ENCODE results near the gene KANSL1. TPM values are rescaled to one million over a fixed set of nuclear protein-coding genes. Genes with fewer than 3 reads are reported as not detected.
"Not testable (repeated sequence)": the region's sequence is repeated elsewhere in the genome, so short reads cannot be mapped to it uniquely, and the experiment has no call there.

Gene KANSL1
- total RNA-seq, 1 experiment from 2014 or later, result 83.0 TPM

- intact Hi-C loops (cut with micrococcal nuclease; ENCODE audit: unreplicated experiment), result loop anchor here (1.0 to 10.0 kb wide), 2 partner anchors 93 to 189 kb away; no protein-coding TSS in a partner anchor
- Histone ChIP-seq H3K4me3 (ENCODE audit: low read depth, low read length) (peak overlapping the region; percentile 59), H3K27me3 (replicated peaks; ENCODE audit: control insufficient read depth, insufficient read depth, low read length) (no peaks in the 10 kb centered on the region), H3K4me1 (peaks cover 34% of the 10 kb centered on the region), H3K36me3 (ENCODE audit: control insufficient read depth, insufficient read depth, low read length) (no peaks in the 10 kb centered on the region), H3K9me3 (no peaks in the 10 kb centered on the region)
- peak overlapping the region; percentile 97 for H3K27ac Mint-ChIP-seq (ENCODE audit: unreplicated experiment)
- POLR2A ChIA-PET, result no interaction called here
- H3K27me3 Mint-ChIP-seq (ENCODE audit: insufficient read depth, unreplicated experiment), result no peaks in the 10 kb centered on the region
- BruUV-seq (replicated peaks), result TSS peak; percentile 58
- H3K4me3 Mint-ChIP-seq (ENCODE audit: unreplicated experiment), result peak overlapping the region; percentile 98
- no peaks in the 10 kb centered on the region for H3K9me3 Mint-ChIP-seq (ENCODE audit: unreplicated experiment)
- no peak for TF ChIP-seq CTCF (IDR thresholded peaks at IDR 0.05; ENCODE audit: insufficient read depth in 1 of 2, low read depth in 1 of 2, low read length in 1 of 2, severe bottlenecking in 1 of 2, unreplicated experiment in 1 of 2)
- peaks cover 45% of the 10 kb centered on the region for H3K36me3 Mint-ChIP-seq (ENCODE audit: insufficient read depth, unreplicated experiment)
- CTCF ChIA-PET, result interaction anchor here (1.5 kb wide), 1 partner anchor 147 kb away, joined by 32 read pairs; no protein-coding TSS in a partner anchor
- H3K4me1 Mint-ChIP-seq (ENCODE audit: low read depth, unreplicated experiment), result peaks cover 28% of the 10 kb centered on the region
- DNase-seq, result peak in 1 of 2 experiments; percentile 45
These were observed 1.7 kb downstream of the KANSL1 start for GRCh38 chr17:46191322-46192188.

- intact Hi-C loops (cut with micrococcal nuclease; ENCODE audit: unreplicated experiment), result loop anchor here (1.0 to 10.0 kb wide), 2 partner anchors 94 to 188 kb away; no protein-coding TSS in a partner anchor
- no peak overlapping the region for H3K27ac Mint-ChIP-seq (ENCODE audit: unreplicated experiment)
- peaks cover 28% of the 10 kb centered on the region for H3K4me1 Mint-ChIP-seq (ENCODE audit: low read depth, unreplicated experiment)
- no peaks in the 10 kb centered on the region for H3K9me3 Mint-ChIP-seq (ENCODE audit: unreplicated experiment)
- DNase-seq, result no peak
- ChIA-PET POLR2A (no interaction called here), CTCF (no interaction called here)
- H3K4me3 ChIP-seq (ENCODE audit: low read depth, low read length), result no peak overlapping the region
- H3K36me3 ChIP-seq (ENCODE audit: control insufficient read depth, insufficient read depth, low read length), result no peaks in the 10 kb centered on the region
- BruUV-seq (replicated peaks), result no TSS peak
- no peaks in the 10 kb centered on the region for H3K27me3 ChIP-seq (replicated peaks; ENCODE audit: control insufficient read depth, insufficient read depth, low read length)
- peaks cover 34% of the 10 kb centered on the region for H3K4me1 ChIP-seq
- H3K4me3 Mint-ChIP-seq (ENCODE audit: unreplicated experiment), result peak overlapping the region; percentile 98
- peaks cover 45% of the 10 kb centered on the region for H3K36me3 Mint-ChIP-seq (ENCODE audit: insufficient read depth, unreplicated experiment)
- H3K9me3 ChIP-seq, result no peaks in the 10 kb centered on the region
- H3K27me3 Mint-ChIP-seq (ENCODE audit: insufficient read depth, unreplicated experiment), result no peaks in the 10 kb centered on the region
- no peak for TF ChIP-seq CTCF (IDR thresholded peaks at IDR 0.05; ENCODE audit: insufficient read depth in 1 of 2, low read depth in 1 of 2, low read length in 1 of 2, severe bottlenecking in 1 of 2, unreplicated experiment in 1 of 2)
These were observed 2.5 kb downstream of the KANSL1 start for GRCh38 chr17:46190763-46191162.

- CTCF ChIA-PET, result interaction anchor here (0.6 to 1.5 kb wide), 5 partner anchors 26 to 186 kb away, joined by 3 to 9 read pairs (median 3); no protein-coding TSS in a partner anchor
- peaks cover 35% of the 10 kb centered on the region for H3K36me3 Mint-ChIP-seq (ENCODE audit: insufficient read depth, unreplicated experiment)
- peaks cover 51% of the 10 kb centered on the region for H3K4me1 Mint-ChIP-seq (ENCODE audit: low read depth, unreplicated experiment)
- H3K9me3 ChIP-seq; H3K4me3 ChIP-seq (ENCODE audit: low read depth, low read length); H3K27ac Mint-ChIP-seq (ENCODE audit: unreplicated experiment); H3K36me3 ChIP-seq (ENCODE audit: control insufficient read depth, insufficient read depth, low read length); H3K27me3 Mint-ChIP-seq (ENCODE audit: insufficient read depth, unreplicated experiment); H3K4me3 Mint-ChIP-seq (ENCODE audit: unreplicated experiment); H3K27me3 ChIP-seq (replicated peaks; ENCODE audit: control insufficient read depth, insufficient read depth, low read length); BruUV-seq (replicated peaks); H3K9me3 Mint-ChIP-seq (ENCODE audit: unreplicated experiment): not testable (repeated sequence)
- peak in 1 of 2 experiments; percentile 37 for DNase-seq
- POLR2A ChIA-PET, result interaction anchor here (0.6 kb wide), 1 partner anchor 114 kb away, joined by 3 read pairs; no protein-coding TSS in a partner anchor
- H3K4me1 ChIP-seq, result peaks cover 26% of the 10 kb centered on the region
- TF ChIP-seq CTCF (IDR thresholded peaks at IDR 0.05; ENCODE audit: insufficient read depth in 1 of 2, low read depth in 1 of 2, low read length in 1 of 2, severe bottlenecking in 1 of 2, unreplicated experiment in 1 of 2), result peak; percentile 9 to 48
- intact Hi-C loops (cut with micrococcal nuclease; ENCODE audit: unreplicated experiment), result loop anchor here (1.0 kb wide), 2 partner anchors 34 to 143 kb away; no protein-coding TSS in a partner anchor
These were observed 6.4 kb downstream of the KANSL1 start for GRCh38 chr17:46186827-46187235.
